Measurements from ENCODE around the gene GSS.
"Not testable (repeated sequence)": the region's sequence is repeated elsewhere in the genome, so short reads cannot be mapped to it uniquely, and the experiment has no call there.

DNA sequence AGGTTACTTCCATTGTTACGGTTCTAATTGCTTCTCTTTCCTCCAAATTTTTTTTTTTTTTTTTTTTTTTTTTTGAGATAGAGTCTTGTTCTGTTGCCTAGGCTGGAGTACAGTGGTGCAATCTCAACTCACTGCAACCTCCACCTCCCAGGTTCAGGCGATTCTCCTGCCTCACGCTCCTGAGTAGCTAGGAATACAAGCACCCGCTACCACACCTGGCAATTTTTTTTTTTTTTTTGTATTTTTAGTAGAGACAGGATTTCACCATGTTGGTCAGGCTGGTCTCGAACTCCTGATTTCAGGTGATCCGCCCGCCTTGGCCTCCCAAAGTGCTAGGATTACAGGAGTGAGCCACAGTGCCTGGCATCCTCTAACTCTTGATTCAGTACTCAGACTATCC, 74.6 kb downstream of the GSS start:
- TF ChIP-seq EZH2 (IDR thresholded peaks at IDR 0.05; ENCODE audit: borderline replicate concordance, low read depth, low read length, poor library complexity, severe bottlenecking): not testable (repeated sequence)
- TF ChIP-seq, protein P1, sequence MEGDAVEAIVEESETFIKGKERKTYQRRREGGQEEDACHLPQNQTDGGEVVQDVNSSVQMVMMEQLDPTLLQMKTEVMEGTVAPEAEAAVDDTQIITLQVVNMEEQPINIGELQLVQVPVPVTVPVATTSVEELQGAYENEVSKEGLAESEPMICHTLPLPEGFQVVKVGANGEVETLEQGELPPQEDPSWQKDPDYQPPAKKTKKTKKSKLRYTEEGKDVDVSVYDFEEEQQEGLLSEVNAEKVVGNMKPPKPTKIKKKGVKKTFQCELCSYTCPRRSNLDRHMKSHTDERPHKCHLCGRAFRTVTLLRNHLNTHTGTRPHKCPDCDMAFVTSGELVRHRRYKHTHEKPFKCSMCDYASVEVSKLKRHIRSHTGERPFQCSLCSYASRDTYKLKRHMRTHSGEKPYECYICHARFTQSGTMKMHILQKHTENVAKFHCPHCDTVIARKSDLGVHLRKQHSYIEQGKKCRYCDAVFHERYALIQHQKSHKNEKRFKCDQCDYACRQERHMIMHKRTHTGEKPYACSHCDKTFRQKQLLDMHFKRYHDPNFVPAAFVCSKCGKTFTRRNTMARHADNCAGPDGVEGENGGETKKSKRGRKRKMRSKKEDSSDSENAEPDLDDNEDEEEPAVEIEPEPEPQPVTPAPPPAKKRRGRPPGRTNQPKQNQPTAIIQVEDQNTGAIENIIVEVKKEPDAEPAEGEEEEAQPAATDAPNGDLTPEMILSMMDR (conservative IDR thresholded peaks at IDR 0.05; ENCODE audit: low read depth, low read length): not testable (repeated sequence)

Data from A673 (cell line).